HepG2 (cell line): Measurements from ENCODE around the gene SLC27A3. TPM values are rescaled to one million over a fixed set of nuclear protein-coding genes. Genes with fewer than 3 reads are reported as not detected.

ENCODE experiments used
- AFF4 ChIP-seq: sonication (generic); formaldehyde crosslinking; IDR thresholded peaks from 2 replicates; pipeline ENCODE4 v1.4.0; 2020; ENCODE audit warnings: missing genetic modification reagents
- BCL3 ChIP-seq: sonication (generic); formaldehyde crosslinking; IDR thresholded peaks from 2 replicates; pipeline ENCODE4 v1.5.1; 2020; ENCODE audit warnings: mild to moderate bottlenecking, missing genetic modification reagents, moderate library complexity
- DZIP1 ChIP-seq: sonication (generic); formaldehyde crosslinking; IDR thresholded peaks from 2 replicates; pipeline ENCODE4 v1.5.0; 2020; ENCODE audit warnings: mild to moderate bottlenecking, missing genetic modification reagents
- FIP1L1 ChIP-seq: fragments of 200-400 bp; formaldehyde crosslinking; IDR thresholded peaks from 2 replicates; pipeline ENCODE4 v1.6.1; 2018; ENCODE audit warnings: low read depth, mild to moderate bottlenecking, low read length, moderate library complexity, borderline replicate concordance; ENCODE audit not compliant: insufficient read depth
- HNRNPK ChIP-seq: fragments of 200-400 bp; formaldehyde crosslinking; IDR thresholded peaks from 2 replicates; pipeline ENCODE4 v1.6.1; 2018; ENCODE audit warnings: low read length, low read depth, moderate library complexity, mild to moderate bottlenecking; ENCODE audit not compliant: poor library complexity, severe bottlenecking
- NFYB ChIP-seq: sonication (generic); formaldehyde crosslinking; IDR thresholded peaks from 2 replicates; pipeline ENCODE4 v1.4.0; 2020; ENCODE audit warnings: missing genetic modification reagents
- RORA ChIP-seq: sonication (generic); formaldehyde crosslinking; IDR thresholded peaks from 2 replicates; pipeline ENCODE4 v1.5.0; 2020; ENCODE audit warnings: mild to moderate bottlenecking, missing genetic modification reagents, moderate library complexity
- SSRP1 ChIP-seq: IDR thresholded peaks from 2 replicates; pipeline ENCODE4 v1.6.1; 2016; ENCODE audit warnings: control low read depth
- ZNF143 ChIP-seq: sonication (generic); formaldehyde crosslinking; IDR thresholded peaks from 2 replicates; pipeline ENCODE4 v1.4.0; 2020; ENCODE audit warnings: missing genetic modification reagents
- ZNF275 ChIP-seq: sonication (generic); formaldehyde crosslinking; IDR thresholded peaks from 2 replicates; pipeline ENCODE4 v1.8.0; 2022; ENCODE audit warnings: missing genetic modification reagents, mild to moderate bottlenecking, inconsistent platforms, borderline replicate concordance
- ZNF337 ChIP-seq: sonication (generic); formaldehyde crosslinking; IDR thresholded peaks from 2 replicates; pipeline ENCODE4 v1.5.1; 2020; ENCODE audit warnings: missing genetic modification reagents, low read depth, mild to moderate bottlenecking, borderline replicate concordance
- ZNF629 ChIP-seq: sonication (generic); formaldehyde crosslinking; conservative IDR thresholded peaks from 2 replicates; pipeline ENCODE4 v1.5.0; 2020; ENCODE audit warnings: missing genetic modification reagents
- ZNF639 ChIP-seq: conservative IDR thresholded peaks from 2 replicates; pipeline ENCODE4 v1.6.1; 2018; ENCODE audit warnings: missing genetic modification reagents
- ZNF703 ChIP-seq: sonication (generic); formaldehyde crosslinking; IDR thresholded peaks from 2 replicates; pipeline ENCODE4 v1.5.1; 2020; ENCODE audit warnings: missing genetic modification reagents, mild to moderate bottlenecking, moderate library complexity, borderline replicate concordance
- ZNF746 ChIP-seq: sonication (generic); formaldehyde crosslinking; IDR thresholded peaks from 2 replicates; pipeline ENCODE4 v1.8.0; 2022; ENCODE audit warnings: mild to moderate bottlenecking, missing genetic modification reagents
- ZSCAN31 ChIP-seq: sonication (generic); formaldehyde crosslinking; IDR thresholded peaks from 2 replicates; pipeline ENCODE4 v1.5.0; 2020; ENCODE audit warnings: low read depth, mild to moderate bottlenecking, missing genetic modification reagents
- polyA plus RNA-seq, 8 experiments: library from polyadenylated mRNA; depleted of rRNA in 3 of 8; stranded (reverse) in 7 of 8; unstranded in 1 of 8; fragments of >200 nt; fragmentation: Illumina TruSeq in 4 of 8; extraction: Trizol in 4 of 8; gene quantifications; 2 replicates each; pipeline versions ENCODE4 v1.2.1 to v1.2.3, GENCODE V29; 2011 to 2016; ENCODE audit warnings: low read depth in 4 of 8, missing spikeins in 1 of 8, mixed read lengths in 1 of 8; ENCODE audit not compliant: insufficient read depth in 1 of 8
- total RNA-seq, 5 experiments: library from RNA; depleted of rRNA; stranded (reverse); fragments of >200 nt; fragmentation: Illumina TruSeq; extraction: Trizol; gene quantifications; 2 replicates each; pipeline ENCODE4 v1.2.3, GENCODE V29; 2016; ENCODE audit warnings: low read depth in 1 of 5

SLC27A3 gene
- total and polyA plus RNA-seq, 2 of the 13 experiments (the other 11 are each of a cell fraction or from before 2014, with no cell fraction given): 4.3 to 10.3 TPM

- TF ChIP-seq ZNF703 (CRISPR knock-in tag) (peak; percentile 67), ZNF639 (CRISPR knock-in tag) (no peak), NFYB (CRISPR knock-in tag) (0 out of 2 replicates have a peak, but pooled peaks have one; percentile 15), ZNF337 (CRISPR knock-in tag) (peak; percentile 91; the same call in 1 of the 2 replicates), ZNF143 (no peak), HNRNPK (peak; percentile 60), AFF4 (no peak), ZNF275 (CRISPR knock-in tag) (peak; percentile 92; the same call in 1 of the 2 replicates), ZNF746 (CRISPR knock-in tag) (peak; percentile 62; the same call in 1 of the 2 replicates), BCL3 (CRISPR knock-in tag) (peak; percentile 89; the same call in 1 of the 2 replicates), DZIP1 (peak; percentile 86; the same call in 1 of the 2 replicates), SSRP1 (no peak), FIP1L1 (no peak), RORA (CRISPR knock-in tag) (no peak), ZNF629 (0 out of 2 replicates have a peak, but pooled peaks have one; percentile 7), ZSCAN31 (CRISPR knock-in tag) (peak; percentile 80; the same call in 1 of the 2 replicates)
Measured at GRCh38 chr1:153783233-153784190, 8.3 kb downstream of the SLC27A3 start (continued).
